Inflammatory macrophage treated with lipopolysaccharide for 1 hour (primary cell): ENCODE measurements around the gene TRMT1L.
"Not testable (repeated sequence)": the region's sequence is repeated elsewhere in the genome, so short reads cannot be mapped to it uniquely, and the experiment has no call there.

Experiments
- DNase-seq, 2 donors: peaks; one replicate each; pipeline ENCODE4 v3.0.0-alpha.2; 2020 to 2022

TRMT1L gene, protein sequence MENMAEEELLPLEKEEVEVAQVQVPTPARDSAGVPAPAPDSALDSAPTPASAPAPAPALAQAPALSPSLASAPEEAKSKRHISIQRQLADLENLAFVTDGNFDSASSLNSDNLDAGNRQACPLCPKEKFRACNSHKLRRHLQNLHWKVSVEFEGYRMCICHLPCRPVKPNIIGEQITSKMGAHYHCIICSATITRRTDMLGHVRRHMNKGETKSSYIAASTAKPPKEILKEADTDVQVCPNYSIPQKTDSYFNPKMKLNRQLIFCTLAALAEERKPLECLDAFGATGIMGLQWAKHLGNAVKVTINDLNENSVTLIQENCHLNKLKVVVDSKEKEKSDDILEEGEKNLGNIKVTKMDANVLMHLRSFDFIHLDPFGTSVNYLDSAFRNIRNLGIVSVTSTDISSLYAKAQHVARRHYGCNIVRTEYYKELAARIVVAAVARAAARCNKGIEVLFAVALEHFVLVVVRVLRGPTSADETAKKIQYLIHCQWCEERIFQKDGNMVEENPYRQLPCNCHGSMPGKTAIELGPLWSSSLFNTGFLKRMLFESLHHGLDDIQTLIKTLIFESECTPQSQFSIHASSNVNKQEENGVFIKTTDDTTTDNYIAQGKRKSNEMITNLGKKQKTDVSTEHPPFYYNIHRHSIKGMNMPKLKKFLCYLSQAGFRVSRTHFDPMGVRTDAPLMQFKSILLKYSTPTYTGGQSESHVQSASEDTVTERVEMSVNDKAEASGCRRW

DNA sequence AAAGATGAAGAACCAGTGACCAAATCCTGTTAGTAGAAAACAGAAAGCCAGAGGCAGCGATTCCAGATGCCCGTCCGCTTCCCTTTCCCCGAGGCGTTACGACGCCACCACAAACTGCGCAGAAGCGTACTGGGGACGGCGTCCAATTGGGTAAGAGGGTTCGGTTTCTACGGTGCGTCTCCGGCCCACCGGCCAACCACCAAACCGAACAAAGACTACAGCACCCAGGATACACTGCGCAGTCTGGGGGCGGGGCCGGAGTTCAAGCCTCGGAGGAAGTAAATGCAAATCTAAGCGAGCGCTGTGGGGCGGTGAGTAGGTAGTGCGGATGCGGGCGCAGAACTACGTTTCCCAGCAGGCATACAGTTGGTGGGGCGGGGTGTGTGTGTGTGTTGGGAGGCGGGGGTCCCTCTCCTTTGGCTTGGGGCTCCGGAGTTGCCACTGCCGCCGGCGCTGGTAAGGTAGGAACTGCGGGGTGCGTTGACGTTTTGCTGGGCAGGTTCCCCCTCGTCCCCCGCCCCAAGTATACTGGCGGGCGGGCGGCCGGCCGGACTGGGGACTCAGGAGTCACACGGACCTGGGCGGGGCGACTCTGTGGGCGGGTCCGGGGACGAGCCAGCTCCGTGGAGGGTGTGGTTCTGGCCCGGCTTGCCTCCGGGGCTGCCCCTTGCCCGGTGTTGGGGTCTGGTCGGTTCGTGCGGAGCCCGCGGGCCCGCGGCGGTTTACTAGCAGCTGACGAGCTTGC lies at the start of gene TRMT1L, which contains the start of gene SWT1:
Gene TRMT1L (minus strand): TSS at position 100 of the 745 bp plus-strand sequence. CDS start 241 bp downstream, outside the sequence.
Gene SWT1 (plus strand): TSS at position 314 of the 745 bp plus-strand sequence. CDS start 3,675 bp downstream, outside the sequence.
- peak; percentile 98 to 99 for DNase-seq

DNA sequence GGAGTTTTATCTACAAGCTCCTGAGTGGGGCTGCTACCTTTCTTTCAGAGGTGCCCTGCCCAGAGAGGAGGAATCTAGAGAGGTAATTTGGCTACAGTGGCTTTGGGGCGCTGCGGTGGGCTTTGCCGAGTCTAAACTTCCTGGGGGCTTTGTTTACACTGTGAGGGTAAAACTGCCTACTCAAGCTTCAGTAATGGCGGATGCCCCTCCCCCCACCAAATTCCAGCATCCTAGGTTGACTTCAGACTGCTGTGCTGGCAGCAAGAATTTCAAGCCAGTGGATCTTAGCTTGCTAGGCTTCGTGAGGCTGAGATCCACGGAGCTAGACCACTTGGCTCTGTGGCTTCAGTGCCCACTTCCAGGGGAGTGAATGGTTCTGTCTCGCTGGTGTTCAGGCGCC lies 44.1 kb upstream of the TRMT1L start:
- no peak for DNase-seq

DNA sequence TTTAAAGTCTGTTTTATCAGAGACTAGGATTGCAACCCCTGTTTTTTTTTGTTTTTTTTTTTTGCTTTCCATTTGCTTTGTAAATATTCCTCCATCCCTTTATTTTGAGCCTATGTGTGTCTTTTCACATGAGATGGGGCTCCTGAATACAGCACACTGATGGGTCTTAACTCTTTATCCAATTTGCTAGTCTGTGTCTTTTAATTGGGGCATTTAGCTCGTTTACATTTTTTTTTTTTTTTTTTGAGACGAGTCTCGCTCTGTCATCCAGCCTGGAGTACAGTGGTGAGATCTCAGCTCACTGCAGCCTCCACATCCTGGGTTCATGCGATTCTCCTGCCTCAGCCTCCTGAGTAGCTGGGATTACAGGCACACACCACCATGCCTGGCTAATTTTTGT lies 42.0 kb upstream of the TRMT1L start:
- DNase-seq = not testable (repeated sequence)

DNA sequence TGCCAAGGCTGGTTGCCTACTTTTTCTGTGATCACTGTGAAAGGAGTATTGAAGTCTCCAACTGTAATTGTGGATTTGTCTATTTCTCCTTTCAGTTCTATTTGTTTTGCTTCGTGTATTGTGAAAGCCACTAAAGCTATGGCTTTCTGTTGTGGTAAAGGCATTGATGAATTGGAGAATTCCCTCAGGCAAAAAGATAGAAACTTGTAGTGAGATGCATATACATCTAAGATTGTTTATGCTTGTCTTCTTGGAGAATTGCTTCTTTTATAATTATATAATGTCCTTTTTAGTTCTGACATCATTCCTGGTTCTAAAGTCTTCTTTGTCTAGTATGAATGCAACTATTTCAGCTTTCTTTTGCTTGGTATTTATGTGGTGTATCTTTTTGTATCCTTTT lies 37.0 kb upstream of the TRMT1L start:
- DNase-seq = no peak

DNA sequence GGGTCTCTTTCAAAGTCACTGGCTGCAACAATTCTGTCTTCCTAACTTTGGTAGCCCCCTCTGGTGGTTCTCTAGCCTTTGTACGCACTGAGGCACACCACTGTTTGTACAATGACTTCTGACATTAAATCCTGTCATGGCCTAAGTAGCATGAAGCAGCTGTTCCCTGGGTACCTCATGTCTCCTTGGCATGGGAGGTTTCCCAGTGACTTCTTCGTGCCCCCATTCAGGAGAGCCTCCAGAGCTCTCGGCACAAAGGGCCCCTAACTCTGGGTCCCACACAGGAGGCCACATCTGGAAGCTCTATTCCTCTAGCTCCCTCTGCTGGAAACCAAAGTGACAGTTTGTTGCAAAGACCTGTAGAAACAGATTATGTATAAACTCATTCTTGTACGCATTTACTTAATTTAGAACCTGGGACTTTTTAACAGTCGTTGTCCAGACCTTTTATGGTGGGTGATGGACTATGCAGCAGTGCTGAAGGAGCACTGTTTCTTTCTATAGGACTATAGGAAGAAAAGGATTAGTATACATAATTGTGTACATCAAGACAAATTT lies 13.6 kb upstream of the TRMT1L start:
- peak; percentile 48 to 78 for DNase-seq

DNA sequence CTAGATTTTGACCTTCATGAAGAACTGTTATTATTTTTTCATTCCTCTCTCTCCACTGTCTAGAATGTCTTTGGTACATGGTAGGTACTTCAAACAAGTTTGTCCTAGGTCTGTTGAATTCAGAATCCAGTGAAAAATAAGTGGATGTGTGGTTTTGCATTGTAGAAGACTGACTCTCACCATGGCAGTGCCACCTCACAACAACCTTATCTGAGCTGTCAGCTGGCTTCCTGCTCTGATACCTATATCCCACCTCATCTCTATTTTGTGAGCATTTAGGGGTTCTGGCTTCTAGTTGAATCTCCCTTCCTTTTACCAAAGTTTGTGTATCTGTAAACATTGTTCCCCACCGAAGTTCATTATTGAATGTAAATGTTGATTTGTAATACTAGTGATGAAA lies 9.4 kb upstream of the TRMT1L start:
- no peak for DNase-seq

DNA sequence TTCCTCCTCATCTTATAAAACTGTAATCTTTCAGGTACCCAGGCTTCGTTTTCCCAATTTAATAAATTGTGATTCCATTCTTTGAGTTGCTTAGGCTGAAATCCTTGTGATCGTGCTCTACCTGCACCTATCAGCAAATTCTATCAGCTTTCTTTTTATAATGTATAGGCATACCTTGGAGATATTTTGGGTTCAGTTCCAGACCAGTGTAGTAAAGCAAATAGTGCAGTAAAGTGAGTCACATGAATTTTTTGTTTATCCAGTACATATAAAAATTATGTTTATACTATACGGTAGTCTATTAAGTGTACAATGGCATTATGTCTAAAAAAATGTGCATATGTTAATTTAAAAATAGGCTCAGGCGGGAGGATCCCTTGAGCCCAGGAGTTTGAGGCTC lies 5.7 kb upstream of the TRMT1L start:
- DNase-seq = no peak

DNA sequence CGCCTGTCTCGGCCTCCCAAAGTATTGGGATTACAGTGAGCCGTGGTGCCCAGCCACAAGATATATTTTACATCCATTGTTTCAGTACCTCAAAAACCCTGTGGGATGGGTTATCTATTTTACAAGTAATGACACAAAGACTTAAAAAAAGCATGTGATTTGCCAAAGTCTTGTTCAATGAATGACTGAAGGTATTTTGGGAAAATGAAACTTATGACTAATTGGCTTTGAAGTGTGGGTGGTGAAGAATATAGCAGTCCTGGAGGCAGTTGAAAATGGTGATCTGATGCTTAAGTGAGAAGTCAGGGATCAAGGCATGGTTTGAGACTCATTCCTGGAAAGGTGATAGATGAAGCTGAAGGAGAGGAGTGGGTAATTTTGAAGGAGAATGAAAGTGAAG lies 3.2 kb upstream of the TRMT1L start:
- DNase-seq = peak; percentile 60 to 86

DNA sequence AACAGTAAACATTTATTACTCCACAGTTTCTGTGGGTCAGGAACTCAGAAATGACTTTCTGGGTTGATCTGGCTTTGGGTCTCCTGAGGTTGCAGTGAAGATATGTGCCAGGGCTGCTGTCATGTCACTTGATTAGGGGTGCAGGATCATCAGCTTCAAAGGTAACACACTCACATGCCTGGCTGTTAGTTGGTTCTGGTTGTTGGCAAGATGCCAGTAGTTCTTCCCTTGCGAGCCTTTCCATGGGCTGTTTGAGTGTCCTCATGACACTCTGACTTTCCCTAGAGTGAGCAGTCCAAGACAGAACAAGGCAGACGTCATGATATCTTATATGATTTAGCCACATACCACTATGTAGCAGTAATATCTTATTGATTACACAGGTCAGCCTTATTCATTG lies 2.0 kb upstream of the TRMT1L start:
- DNase-seq = no peak

DNA sequence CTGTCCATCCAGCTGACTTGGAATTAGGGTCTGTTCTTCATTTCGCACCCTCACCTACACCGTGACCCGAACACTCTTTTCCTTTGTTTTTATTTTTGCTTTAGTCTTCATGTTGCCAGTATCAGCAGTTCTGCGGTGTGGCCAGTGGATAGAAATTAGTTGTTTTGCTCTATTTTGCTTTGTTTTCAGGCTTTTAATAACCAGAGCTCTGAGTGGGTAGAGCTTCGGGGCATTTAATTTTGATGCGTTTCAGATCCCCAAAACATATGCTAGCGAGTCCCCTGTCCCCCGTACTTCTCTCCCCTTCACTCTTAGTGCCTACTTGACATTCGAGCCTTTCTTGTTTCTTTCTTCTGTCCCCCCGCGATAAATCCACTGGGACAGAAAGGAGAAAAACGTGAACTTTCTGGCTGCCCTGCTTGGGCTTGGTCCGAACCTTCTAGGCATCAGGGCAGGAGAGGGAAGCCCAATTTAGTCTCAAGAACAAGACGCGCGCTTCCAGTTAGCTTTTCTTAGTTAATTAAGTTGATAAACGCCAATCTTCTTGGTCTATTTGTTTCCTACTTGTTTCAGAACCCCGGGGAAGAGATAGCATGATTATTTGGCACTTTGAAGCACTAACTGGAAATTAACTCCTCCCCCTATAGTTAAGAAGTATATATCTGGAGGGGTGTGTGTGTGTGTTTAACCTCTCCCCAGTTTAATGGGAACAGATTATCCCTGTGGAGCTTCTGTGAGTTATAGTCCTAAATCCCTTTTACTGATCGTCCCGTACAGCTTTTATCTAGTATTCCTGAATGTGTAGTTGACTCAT lies 1.1 kb upstream of the TRMT1L start:
- DNase-seq = peak in 1 of 2 donors; percentile 18

DNA sequence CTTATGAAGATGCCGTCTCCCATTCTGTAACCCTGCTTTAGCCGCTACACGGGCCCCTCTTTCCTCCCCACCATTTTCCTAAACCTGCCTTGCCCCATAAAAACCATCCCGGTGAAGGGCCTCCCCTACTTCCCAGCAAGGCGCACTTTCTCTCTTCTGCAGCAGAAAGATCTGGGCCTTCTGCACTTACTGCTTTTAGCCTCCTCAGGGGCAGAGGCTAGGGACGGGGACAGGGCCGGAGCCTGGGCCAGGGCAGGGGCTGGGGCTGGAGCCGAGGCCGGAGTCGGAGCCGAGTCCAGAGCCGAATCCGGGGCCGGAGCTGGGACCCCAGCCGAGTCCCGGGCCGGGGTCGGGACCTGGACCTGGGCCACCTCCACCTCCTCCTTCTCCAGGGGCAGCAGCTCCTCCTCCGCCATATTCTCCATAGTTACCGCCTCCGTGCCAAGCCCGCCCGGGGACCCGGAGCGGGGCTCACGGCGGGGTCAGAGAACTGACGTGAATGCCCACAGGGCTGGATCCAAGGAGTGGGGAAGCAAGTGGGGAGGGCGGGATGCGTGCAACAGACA lies 382 bp downstream of the TRMT1L start:
- DNase-seq = no peak

DNA sequence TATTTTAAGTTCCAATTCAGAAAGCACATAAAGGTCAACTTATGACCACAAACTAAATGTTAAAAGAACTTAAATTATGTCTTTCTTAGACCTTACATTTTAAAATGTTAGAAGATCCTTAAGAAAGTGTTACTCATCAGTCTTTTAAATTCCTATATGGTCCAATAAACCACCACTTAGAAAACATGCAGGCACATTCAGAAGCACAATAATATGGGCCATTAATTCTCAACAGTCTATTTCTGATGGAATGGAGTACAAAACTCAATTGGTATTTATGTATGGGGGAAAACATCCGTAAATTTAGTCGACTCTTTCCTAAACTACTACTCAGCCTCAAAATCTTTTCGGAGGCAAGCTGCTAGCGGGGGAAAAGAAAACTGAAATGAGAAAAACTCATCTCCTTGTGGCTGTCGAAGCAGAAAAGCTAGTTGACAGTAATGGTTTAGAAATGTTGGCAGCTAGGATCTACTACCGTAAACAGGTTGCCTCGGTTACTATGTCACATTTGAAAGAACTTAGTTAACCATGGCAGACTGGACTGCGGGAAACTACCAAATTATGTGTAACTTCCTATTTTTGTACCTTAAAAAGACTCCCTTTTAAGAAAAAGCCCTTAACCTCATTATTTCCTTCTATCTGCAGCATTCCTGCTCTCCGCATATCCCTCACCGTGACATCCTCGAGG lies 1.0 kb downstream of the TRMT1L start:
- DNase-seq = peak; percentile 59 to 66

DNA sequence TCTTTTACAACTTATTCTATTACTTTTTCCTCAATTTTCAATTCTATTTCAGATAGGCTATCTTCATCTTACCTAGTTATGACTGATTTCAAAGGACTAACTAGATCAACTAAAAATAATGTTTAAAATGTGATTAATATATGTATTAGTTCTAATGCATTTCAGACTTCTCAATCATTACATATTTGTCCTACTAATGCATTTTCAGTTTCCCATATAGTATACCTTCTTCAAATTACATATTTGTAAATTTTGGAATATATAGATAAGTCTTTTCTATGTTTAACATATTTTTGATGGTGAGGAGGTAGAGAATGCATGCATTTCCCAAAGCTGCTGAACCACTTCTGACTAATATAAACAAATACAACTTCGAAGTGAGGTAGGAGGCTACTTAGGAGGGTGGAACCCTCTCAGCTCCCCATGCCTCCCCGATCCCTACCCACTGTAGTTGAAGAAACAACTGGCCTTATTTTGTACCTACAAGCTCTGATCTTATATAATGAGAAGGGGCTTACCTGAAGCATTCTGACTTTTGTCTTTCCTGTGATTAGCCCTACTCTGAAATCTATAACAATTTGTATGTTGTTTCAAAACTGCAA lies 1.7 kb downstream of the TRMT1L start:
- no peak for DNase-seq

DNA sequence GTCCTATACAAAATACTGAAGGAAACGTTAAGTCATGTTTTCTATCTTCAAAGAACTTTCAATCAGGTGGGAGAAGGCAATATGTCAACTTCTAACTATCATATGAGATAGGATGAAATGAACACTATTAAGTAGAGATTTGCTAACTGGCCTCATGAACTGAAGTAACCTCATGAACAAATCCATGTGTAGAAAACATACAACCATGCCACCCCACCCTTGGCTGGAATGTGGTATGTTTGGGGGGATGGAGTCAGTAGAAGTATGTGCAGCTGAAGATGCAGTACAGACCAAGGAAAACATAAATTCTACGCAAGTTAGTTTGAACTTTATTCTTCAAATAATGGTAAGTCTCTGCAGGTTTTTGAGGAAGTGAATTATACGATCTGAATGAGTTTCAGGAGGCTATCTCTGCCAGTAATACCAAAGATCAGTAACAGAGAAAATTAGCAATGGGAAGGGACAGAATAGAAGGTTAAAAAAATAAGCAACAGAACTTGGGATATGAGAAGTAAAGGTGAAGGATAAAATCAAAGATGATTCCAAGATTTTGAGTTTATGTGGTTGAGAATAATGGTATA lies 4.5 kb downstream of the TRMT1L start:
- no peak for DNase-seq

DNA sequence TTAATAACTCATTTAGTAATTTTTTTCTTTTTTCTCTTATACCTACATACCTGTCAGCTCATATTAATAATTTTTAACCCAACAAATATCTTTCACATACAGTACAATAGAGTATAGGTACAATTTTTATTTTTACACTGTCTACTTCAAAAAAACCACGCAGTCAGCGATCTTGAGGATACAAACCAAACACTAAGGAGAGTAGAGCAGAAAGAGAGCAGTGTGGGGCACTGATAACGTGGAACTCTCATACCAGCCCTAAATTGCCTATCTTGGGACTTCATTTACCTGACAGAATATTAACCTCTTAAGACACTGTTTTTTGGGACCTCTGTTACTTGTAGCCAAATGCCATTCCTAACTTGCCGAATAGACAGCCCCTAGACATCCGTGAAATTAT lies 5.5 kb downstream of the TRMT1L start:
- DNase-seq = no peak

DNA sequence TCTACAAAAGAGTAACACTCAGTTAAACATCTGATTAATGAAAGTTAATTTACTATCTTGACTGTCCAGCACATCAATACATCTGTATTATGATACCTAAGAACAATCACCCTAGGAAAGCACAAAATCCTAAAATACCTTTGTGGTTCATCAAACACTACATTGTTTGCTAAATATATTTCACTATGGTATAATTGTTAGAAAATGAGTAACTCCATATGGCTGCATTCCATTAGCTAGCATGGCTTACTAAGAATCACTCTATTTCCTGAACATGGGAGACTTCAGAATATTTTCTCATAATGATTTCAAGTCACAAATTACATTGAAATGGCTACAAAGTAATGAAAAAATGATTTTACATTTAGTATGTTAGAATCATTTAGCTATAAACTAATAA lies 12.5 kb downstream of the TRMT1L start:
- DNase-seq = no peak

DNA sequence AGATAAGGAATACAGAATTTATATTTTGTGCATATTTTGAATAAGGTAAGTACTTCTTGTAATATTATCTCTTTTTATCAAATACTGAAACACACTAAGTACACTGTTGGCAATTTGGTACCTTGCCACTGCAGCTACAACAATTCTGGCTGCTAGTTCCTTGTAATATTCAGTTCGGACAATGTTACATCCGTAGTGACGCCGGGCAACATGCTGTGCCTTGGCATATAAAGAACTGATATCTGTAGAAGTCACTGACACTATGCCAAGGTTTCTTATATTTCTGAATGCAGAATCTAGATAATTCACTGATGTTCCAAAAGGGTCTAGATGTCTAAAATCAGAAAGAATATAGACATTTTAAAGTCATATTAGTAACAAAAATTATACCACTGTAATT lies 17.5 kb downstream of the TRMT1L start:
- DNase-seq = no peak

DNA sequence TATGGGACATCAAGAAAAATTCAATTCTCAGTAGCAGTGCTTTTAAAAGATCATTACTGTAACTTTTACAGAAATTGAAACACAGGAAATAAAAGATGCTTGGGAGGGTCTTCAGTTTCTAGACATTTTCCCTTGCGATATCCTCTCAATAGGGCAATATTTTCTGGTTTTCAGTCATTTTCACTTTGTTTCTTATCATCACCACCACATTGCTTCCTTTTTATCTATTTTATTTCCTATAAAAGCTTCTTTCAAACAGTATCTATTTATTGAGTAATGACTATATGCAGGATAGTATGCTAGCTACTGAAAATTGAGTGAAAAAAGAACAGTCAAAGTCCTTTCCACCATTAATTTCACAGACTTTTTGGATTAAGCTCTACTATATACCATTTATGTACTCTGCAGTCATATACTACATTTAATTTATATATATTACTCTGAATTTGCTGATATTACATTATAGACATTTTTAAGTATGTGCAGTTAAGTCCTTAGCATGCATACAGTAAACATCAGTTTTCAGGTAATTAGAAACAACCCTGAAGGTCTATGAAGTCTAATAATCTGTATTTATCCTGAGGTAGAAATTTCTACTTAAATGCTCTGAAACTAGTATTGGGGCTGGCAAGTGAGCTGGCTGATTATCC lies 18.7 kb downstream of the TRMT1L start:
- no peak for DNase-seq

DNA sequence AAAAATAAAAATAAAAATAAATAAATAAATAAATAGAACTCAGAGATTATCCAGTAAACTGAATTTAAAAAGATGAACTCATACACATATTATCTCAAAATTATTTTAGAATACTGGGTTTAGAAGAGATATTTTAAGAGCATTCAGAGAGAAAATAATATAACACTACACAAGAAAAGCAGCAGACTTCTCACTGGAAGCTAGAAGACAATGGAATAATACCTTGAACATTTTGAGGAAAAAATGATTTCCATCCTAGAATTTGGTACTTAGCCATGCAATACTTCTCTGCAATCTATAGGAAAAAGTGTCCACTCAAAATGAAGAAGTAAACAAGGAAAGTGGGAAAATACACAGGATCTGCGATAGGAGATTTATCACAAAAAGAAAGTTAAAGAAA lies 24.2 kb downstream of the TRMT1L start:
- DNase-seq = no peak

DNA sequence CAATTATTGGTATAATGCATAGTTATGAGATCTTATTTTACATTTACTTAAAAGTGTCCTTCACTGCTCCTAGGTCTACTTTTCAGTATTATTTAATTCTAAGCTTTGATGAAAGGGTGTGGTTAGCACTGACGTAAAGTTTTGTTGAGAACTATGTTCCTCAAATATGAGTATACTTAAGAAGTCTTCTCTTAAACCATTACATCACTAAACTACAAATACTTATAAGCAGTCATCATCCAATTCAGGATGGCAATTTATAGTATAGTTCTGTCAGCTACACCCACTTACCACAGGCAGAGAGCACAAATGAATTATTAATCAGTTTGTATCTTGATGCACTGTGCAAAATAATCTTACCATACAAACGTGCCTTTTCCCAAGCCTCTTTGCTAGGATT lies 27.0 kb downstream of the TRMT1L start:
- no peak for DNase-seq
